AG09309 (cell line): ENCODE data around the gene XIRP2.

Source experiments
- DNase-seq: peaks from one replicate; pipeline ENCODE4 v3.0.0-alpha.2; 2010; ENCODE audit warnings: low read depth
- H3K4me3 ChIP-seq: 2 replicates; pipeline ENCODE4 v1.5.1; 2011; ENCODE audit warnings: mild to moderate bottlenecking, low read depth, low read length, moderate library complexity; ENCODE audit not compliant: control insufficient read depth
- TF ChIP-seq, protein P1 (sequence below): IDR thresholded peaks from 2 replicates; pipeline ENCODE4 v1.5.1; 2011; ENCODE audit warnings: mild to moderate bottlenecking, low read depth, low read length, inconsistent platforms; ENCODE audit not compliant: insufficient read depth, control insufficient read depth; ENCODE audit errors: missing control alignments

XIRP2 gene

DNA sequence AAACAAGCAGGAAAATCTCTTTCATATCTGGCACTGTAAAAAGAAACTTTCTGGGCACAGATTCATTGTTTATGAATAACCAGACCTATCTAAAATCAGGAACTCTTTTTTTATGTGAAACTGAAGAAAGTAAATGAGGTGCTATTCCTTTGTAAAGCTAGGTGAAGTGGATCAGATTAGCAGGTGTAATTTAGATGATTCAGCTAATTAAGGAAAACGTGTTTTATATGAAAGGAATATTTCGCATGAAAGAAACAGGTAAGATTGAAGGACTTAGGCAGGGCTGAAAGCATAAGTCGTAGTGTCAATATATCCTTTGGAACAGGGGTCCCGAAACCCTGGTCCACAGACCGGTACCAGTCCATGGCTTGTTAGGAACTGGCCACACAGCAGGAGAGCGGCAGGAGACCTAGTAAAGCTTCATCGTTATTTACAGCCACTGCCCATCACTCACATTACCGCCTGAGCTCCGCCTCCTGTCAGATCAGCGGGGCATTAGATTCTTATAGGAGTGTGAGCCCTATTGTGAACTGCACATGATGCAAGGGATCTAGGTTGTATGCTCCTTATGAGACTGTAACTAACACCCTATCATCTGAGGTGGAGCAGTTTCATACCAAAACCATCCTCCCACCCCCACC is 20.3 kb upstream of the XIRP2 start:
- H3K4me3 ChIP-seq = no peak overlapping the region
- TF ChIP-seq, protein P1, sequence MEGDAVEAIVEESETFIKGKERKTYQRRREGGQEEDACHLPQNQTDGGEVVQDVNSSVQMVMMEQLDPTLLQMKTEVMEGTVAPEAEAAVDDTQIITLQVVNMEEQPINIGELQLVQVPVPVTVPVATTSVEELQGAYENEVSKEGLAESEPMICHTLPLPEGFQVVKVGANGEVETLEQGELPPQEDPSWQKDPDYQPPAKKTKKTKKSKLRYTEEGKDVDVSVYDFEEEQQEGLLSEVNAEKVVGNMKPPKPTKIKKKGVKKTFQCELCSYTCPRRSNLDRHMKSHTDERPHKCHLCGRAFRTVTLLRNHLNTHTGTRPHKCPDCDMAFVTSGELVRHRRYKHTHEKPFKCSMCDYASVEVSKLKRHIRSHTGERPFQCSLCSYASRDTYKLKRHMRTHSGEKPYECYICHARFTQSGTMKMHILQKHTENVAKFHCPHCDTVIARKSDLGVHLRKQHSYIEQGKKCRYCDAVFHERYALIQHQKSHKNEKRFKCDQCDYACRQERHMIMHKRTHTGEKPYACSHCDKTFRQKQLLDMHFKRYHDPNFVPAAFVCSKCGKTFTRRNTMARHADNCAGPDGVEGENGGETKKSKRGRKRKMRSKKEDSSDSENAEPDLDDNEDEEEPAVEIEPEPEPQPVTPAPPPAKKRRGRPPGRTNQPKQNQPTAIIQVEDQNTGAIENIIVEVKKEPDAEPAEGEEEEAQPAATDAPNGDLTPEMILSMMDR = no peak
- DNase-seq = no peak

DNA sequence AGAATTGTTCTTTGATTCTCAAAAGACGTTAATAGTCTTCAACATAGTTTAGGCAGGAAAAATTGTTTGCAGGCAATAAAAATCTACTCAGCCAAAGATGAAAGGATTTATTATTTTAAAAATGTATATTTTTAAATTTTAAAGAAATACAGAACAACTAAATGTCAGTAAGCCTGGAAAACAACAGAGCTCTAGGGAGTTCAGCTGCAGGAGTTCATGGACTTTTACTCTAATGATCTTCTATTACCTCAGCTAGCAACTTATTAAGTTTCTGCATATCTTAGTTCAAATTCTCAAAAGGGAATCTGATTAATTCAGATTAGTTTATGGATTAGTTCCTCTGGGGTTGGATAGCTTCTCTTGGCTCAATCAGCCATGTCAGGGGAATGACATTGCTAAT is 17.9 kb upstream of the XIRP2 start:
- TF ChIP-seq, protein P1 = no peak
- DNase-seq = no peak
- H3K4me3 ChIP-seq = no peak overlapping the region

DNA sequence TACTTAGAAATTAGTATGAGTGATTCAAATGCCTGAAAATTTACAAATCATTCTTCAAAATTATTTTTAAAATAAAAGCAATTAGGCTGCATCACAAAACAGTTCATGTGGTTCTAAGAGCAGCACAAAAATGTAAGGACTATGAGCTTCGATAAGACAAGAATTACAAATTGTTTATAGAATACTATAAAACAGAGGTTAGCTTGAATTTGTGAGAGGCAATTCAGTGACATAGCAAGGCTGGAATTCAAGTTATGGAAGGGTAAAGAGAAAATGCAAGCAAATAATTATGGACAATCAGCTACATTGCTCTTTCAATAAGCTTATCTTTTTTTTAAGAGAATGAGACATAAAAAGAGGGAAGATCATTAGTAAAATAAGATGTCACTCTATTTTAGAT is 7.1 kb upstream of the XIRP2 start:
- DNase-seq = no peak
- no peak overlapping the region for H3K4me3 ChIP-seq
- TF ChIP-seq, protein P1 = no peak

DNA sequence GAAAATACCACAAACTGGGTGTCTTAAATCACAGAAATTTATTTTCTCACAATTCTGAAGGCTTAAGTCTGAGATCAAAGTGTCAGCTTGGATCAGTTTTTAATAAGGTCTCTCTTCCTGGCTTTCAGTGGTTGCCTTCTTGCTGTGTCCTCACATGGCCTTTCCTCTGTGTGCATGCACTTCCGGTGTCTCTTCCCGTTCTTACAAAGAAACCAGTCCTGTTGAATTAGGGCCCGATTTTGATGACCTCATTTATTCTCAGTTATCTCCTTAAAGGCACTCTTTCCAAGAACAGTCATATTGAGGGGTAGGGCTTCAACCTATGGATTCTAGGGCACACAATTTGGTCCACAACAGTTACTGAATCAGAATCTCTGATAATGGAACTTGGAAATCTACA is 5.4 kb upstream of the XIRP2 start:
- no peak overlapping the region for H3K4me3 ChIP-seq
- DNase-seq = no peak
- TF ChIP-seq, protein P1 = no peak

DNA sequence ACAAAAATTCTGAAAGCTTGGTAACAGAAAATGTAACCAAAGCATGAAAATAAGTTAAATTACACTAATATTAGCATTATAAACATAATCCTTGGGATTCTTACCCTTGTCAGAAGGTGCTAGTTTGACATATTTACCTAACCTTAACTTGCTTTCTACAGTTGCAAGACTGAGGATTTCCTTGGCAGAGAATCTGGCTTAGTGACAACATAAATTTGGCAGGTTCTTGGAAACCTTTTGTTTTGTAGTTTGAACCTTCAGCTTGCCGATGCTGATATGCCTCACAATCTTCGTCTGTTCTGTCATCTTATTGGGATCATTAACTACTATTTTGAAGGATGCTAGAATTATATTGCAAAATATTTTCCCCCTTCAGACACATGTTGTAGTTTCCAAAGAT is 3.4 kb downstream of the XIRP2 start:
- no peak for DNase-seq
- H3K4me3 ChIP-seq = no peak overlapping the region
- TF ChIP-seq, protein P1 = no peak

DNA sequence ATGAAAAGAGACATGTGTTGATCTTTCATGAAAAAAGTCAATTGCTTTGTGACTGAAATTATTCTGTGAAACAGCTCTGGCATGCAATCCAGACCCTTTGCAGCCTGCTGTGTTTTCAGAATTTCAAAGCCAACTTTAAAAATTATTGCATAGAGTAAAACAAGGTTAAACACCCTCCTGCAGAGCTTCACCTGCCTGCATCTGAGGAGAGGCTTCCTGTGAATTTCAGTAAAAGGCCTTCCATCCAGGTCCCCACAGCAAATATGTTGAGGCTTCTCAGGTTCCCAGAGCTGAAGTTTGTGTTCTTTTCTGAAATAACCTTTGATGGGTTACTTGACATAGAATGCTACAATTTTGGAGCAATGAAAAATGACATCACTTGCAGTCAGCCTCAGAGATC is 4.1 kb downstream of the XIRP2 start:
- DNase-seq = no peak
- TF ChIP-seq, protein P1 = no peak
- H3K4me3 ChIP-seq = no peak overlapping the region

DNA sequence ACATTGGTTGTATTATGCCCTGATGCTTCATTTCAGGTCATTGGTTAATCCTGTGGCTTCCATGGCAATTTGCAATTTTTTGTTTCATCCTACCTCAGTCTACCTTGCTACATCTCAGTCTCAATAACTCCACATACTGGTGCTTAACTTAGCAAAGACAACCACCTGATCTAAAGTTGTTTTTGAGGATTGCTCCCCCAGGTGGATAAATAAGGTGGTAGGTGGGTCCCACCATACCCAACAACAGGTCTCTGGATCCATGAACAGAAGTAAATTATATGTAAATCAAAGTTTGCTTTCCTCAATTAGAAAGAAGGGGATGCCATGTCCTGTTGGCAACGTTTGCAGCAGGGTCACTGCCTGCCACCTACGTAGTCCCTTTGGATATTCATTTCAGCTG is 7.0 kb downstream of the XIRP2 start:
- DNase-seq = no peak
- TF ChIP-seq, protein P1 = no peak
- no peak overlapping the region for H3K4me3 ChIP-seq
